NK-92 (cell line): ENCODE data around the gene MEGF11.

Experiments used
- DNase-seq: peaks from one replicate; lab custom pipeline; 2025; ENCODE audit not compliant: unreplicated experiment; lab: John Stamatoyannopoulos, UW

The MEGF11 gene

GRCh38 chr15:66069751-66070150 lies 183.8 kb downstream of the MEGF11 start:
- no peak for DNase-seq

GRCh38 chr15:66068801-66069200 lies 184.7 kb downstream of the MEGF11 start:
- DNase-seq = no peak

GRCh38 chr15:66067687-66068086 lies 185.9 kb downstream of the MEGF11 start:
- DNase-seq = no peak

- DNase-seq = no peak
Measured at GRCh38 chr15:66066481-66066880, 187.1 kb downstream of the MEGF11 start.

GRCh38 chr15:66066005-66066404 lies 187.5 kb downstream of the MEGF11 start:
- no peak for DNase-seq

GRCh38 chr15:66065325-66065724 lies 188.2 kb downstream of the MEGF11 start:
- no peak for DNase-seq

- DNase-seq = no peak
Measured at GRCh38 chr15:66063147-66063546, 190.4 kb downstream of the MEGF11 start.

- no peak for DNase-seq
Measured at GRCh38 chr15:66057089-66057488, 196.5 kb downstream of the MEGF11 start.

GRCh38 chr15:66053991-66054390 lies 199.6 kb downstream of the MEGF11 start:
- DNase-seq = no peak

GRCh38 chr15:66051833-66052232 lies 201.7 kb downstream of the MEGF11 start:
- no peak for DNase-seq

- no peak for DNase-seq
Measured at GRCh38 chr15:66050264-66050663, 203.3 kb downstream of the MEGF11 start.

- DNase-seq = no peak
Measured at GRCh38 chr15:66049353-66049752, 204.2 kb downstream of the MEGF11 start.

GRCh38 chr15:66047321-66048024 lies 206.1 kb downstream of the MEGF11 start:
- DNase-seq = no peak

- no peak for DNase-seq
Measured at GRCh38 chr15:66046751-66047150, 206.8 kb downstream of the MEGF11 start.

- no peak for DNase-seq
Measured at GRCh38 chr15:66046326-66046725, 207.2 kb downstream of the MEGF11 start.

GRCh38 chr15:66045542-66045941 lies 208.0 kb downstream of the MEGF11 start:
- no peak for DNase-seq

GRCh38 chr15:66044837-66045236 lies 208.7 kb downstream of the MEGF11 start:
- DNase-seq = no peak

GRCh38 chr15:66043264-66043663 lies 210.3 kb downstream of the MEGF11 start:
- no peak for DNase-seq

GRCh38 chr15:66042624-66043023 lies 210.9 kb downstream of the MEGF11 start:
- no peak for DNase-seq

GRCh38 chr15:66041276-66041675 lies 212.3 kb downstream of the MEGF11 start:
- DNase-seq = no peak

- DNase-seq = no peak
Measured at GRCh38 chr15:66040211-66040892, 213.2 kb downstream of the MEGF11 start.

GRCh38 chr15:66039117-66039871 lies 214.3 kb downstream of the MEGF11 start:
- DNase-seq = no peak
